ENCODE data around the gene PTBP1. TPM values are rescaled to one million over a fixed set of nuclear protein-coding genes. Genes with fewer than 3 reads are reported as not detected.

PTBP1 gene
- total RNA-seq, 1 experiment from 2014 or later, result 712 TPM

- no peaks in the 10 kb centered on the region for H3K9me3 Mint-ChIP-seq
- no peak overlapping the region for H2BK12ac ChIP-seq (ENCODE audit: insufficient read length, low read depth, low read length)
- no peak overlapping the region for H3K14ac ChIP-seq (ENCODE audit: insufficient read depth, low read length)
- H3K56ac ChIP-seq (ENCODE audit: insufficient read length, low read depth, low read length), result no peak overlapping the region
- H2BK20ac ChIP-seq (ENCODE audit: low read depth, low read length, poor library complexity, severe bottlenecking), result no peak overlapping the region
- no peak overlapping the region for H2AK5ac ChIP-seq (ENCODE audit: insufficient read length, low read length)
- no peaks in the 10 kb centered on the region for H3K79me2 ChIP-seq (ENCODE audit: insufficient read depth, low read length)
- H4K8ac ChIP-seq (replicated peaks; ENCODE audit: insufficient read length, low read depth, low read length), result no peak overlapping the region
- no peaks in the 10 kb centered on the region for H3K9me3 ChIP-seq (ENCODE audit: control insufficient read depth, low read depth, low read length)
- DNase-seq, result no peak
- no peak overlapping the region for H3K9ac ChIP-seq (ENCODE audit: extremely low read depth, insufficient read length, low read length)
- no peak for TF ChIP-seq CTCF (conservative IDR thresholded peaks at IDR 0.05)
- no peak overlapping the region for H3K27ac Mint-ChIP-seq
- H4K5ac ChIP-seq (ENCODE audit: insufficient read length, low read depth, low read length), result no peak overlapping the region
- no peak overlapping the region for H3K4me2 ChIP-seq (ENCODE audit: insufficient read depth, insufficient read length, low read length)
- H3K27me3 Mint-ChIP-seq (ENCODE audit: low read depth), result peaks cover 6% of the 10 kb centered on the region
- H3K27me3 ChIP-seq (ENCODE audit: insufficient read depth, low read length), result no peaks in the 10 kb centered on the region
- H2BK15ac ChIP-seq (ENCODE audit: low read depth, low read length), result no peak overlapping the region
- no peak overlapping the region for H4K91ac ChIP-seq (ENCODE audit: insufficient read length, low read depth, low read length)
- H3K23me2 ChIP-seq (ENCODE audit: insufficient read length, low read depth, low read length, poor library complexity, severe bottlenecking), result no peaks in the 10 kb centered on the region
- H3K4me1 Mint-ChIP-seq, result peaks cover 7 to 14% of the 10 kb centered on the region in 2 experiments
- no peak overlapping the region for H3T11ph ChIP-seq (ENCODE audit: low read length)
- no peaks in the 10 kb centered on the region; the same call in 1 of the 2 replicates for H3K4me1 ChIP-seq (ENCODE audit: insufficient read depth, low read length)
- H3K4me3 Mint-ChIP-seq, result no peak overlapping the region
- no peak overlapping the region for H3K18ac ChIP-seq (ENCODE audit: insufficient read length, low read depth, low read length)
- no peak overlapping the region for H3K4ac ChIP-seq (ENCODE audit: low read depth, low read length)
- H2AFZ ChIP-seq (ENCODE audit: low read length), result no peak overlapping the region
- no peaks in the 10 kb centered on the region for H3K79me1 ChIP-seq (ENCODE audit: insufficient read depth, low read depth, low read length, poor library complexity, severe bottlenecking)
- H3K36me3 Mint-ChIP-seq (ENCODE audit: insufficient read depth in 1 of 3, low read depth in 3 of 3), result no peaks in the 10 kb centered on the region; a peak in 1 of 7 replicates
- H2BK5ac ChIP-seq (ENCODE audit: insufficient read length, low read length), result no peak overlapping the region
- no peak overlapping the region for H3K27ac ChIP-seq (ENCODE audit: insufficient read length, low read depth, low read length)
- no peak overlapping the region for H2BK120ac ChIP-seq (ENCODE audit: low read depth, low read length, poor library complexity, severe bottlenecking)
- H4K20me1 ChIP-seq (ENCODE audit: control insufficient read depth, insufficient read depth, insufficient read length), result no peaks in the 10 kb centered on the region
- no CpG with 5 or more reads among the region's 19 CpGs for WGBS (ENCODE audit: extremely low coverage, insufficient read length, low lambda C conversion rate)
- no peak overlapping the region for H3K23ac ChIP-seq (ENCODE audit: insufficient read length, low read depth, low read length)
Measured at GRCh38 chr19:825897-826644, 28.8 kb downstream of the PTBP1 start.

Measured in H9 (cell line).